GM21367 (cell line): ENCODE results near the gene INPP5A.
"Not testable (repeated sequence)": the region's sequence is repeated elsewhere in the genome, so short reads cannot be mapped to it uniquely, and the experiment has no call there.

Experiments used
- ATAC-seq: cut with Tn5 transposase; IDR thresholded peaks from one replicate; pipeline ENCODE4 v1.9.1; 2021; ENCODE audit not compliant: unreplicated experiment

The INPP5A gene

GRCh38 chr10:132537684-132538001 is at the start of gene INPP5A:
Gene INPP5A, plus strand, starts transcription at chr10:132537787. Its CDS starts 310 bp downstream, at chr10:132538097.
- no peak for ATAC-seq

- no peak for ATAC-seq
These were observed 49.3 kb upstream of the INPP5A start for GRCh38 chr10:132488231-132488821.

- ATAC-seq: no peak
These were observed 48.4 kb upstream of the INPP5A start for GRCh38 chr10:132489053-132489703.

GRCh38 chr10:132489704-132490534 is 47.7 kb upstream of the INPP5A start:
- ATAC-seq: no peak

- ATAC-seq: not testable (repeated sequence)
These were observed 46.1 kb upstream of the INPP5A start for GRCh38 chr10:132491534-132491933.

- no peak for ATAC-seq
These were observed 45.1 kb upstream of the INPP5A start for GRCh38 chr10:132492323-132493025.

- no peak for ATAC-seq
These were observed 44.3 kb upstream of the INPP5A start for GRCh38 chr10:132493246-132493755.

GRCh38 chr10:132493756-132494290 is 43.8 kb upstream of the INPP5A start:
- ATAC-seq: no peak

GRCh38 chr10:132494866-132495630 is 42.5 kb upstream of the INPP5A start:
- no peak for ATAC-seq

- ATAC-seq: no peak
These were observed 41.1 kb upstream of the INPP5A start for GRCh38 chr10:132496360-132497062.

GRCh38 chr10:132497063-132497680 is 40.4 kb upstream of the INPP5A start:
- ATAC-seq: no peak

GRCh38 chr10:132497861-132498561 is 39.6 kb upstream of the INPP5A start:
- no peak for ATAC-seq

GRCh38 chr10:132498562-132499366 is 38.8 kb upstream of the INPP5A start:
- no peak for ATAC-seq

GRCh38 chr10:132499367-132499685 is 38.3 kb upstream of the INPP5A start:
- no peak for ATAC-seq

- no peak for ATAC-seq
These were observed 36.7 kb upstream of the INPP5A start for GRCh38 chr10:132500781-132501415.

- ATAC-seq: no peak
These were observed 34.9 kb upstream of the INPP5A start for GRCh38 chr10:132502544-132503300.
